HG02943 (cell line): ENCODE results near the gene GTF2IRD1.
"Not testable (repeated sequence)": the region's sequence is repeated elsewhere in the genome, so short reads cannot be mapped to it uniquely, and the experiment has no call there.

Source experiments
- ATAC-seq: cut with Tn5 transposase; IDR thresholded peaks from one replicate; pipeline ENCODE4 v1.9.1; 2021; ENCODE audit warnings: mild to moderate bottlenecking, low read depth, moderate library complexity; ENCODE audit not compliant: unreplicated experiment

The GTF2IRD1 gene

GRCh38 chr7:74544706-74545469 lies 91.2 kb downstream of the GTF2IRD1 start:
- ATAC-seq = no peak

GRCh38 chr7:74545921-74546320 lies 92.2 kb downstream of the GTF2IRD1 start:
- ATAC-seq = no peak

- ATAC-seq = not testable (repeated sequence)
Measured at GRCh38 chr7:74553596-74554012, 99.9 kb downstream of the GTF2IRD1 start.

- ATAC-seq = no peak
Measured at GRCh38 chr7:74554178-74554577, 100.5 kb downstream of the GTF2IRD1 start.

GRCh38 chr7:74560086-74560719 lies 106.5 kb downstream of the GTF2IRD1 start:
- no peak for ATAC-seq

- ATAC-seq = no peak
Measured at GRCh38 chr7:74561898-74562613, 108.3 kb downstream of the GTF2IRD1 start.

GRCh38 chr7:74563639-74564038 lies 109.9 kb downstream of the GTF2IRD1 start:
- not testable (repeated sequence) for ATAC-seq

- no peak for ATAC-seq
Measured at GRCh38 chr7:74567318-74567668, 113.6 kb downstream of the GTF2IRD1 start.

- ATAC-seq = no peak
Measured at GRCh38 chr7:74568658-74569057, 115.0 kb downstream of the GTF2IRD1 start.

GRCh38 chr7:74569501-74570075 lies 115.9 kb downstream of the GTF2IRD1 start:
- ATAC-seq = no peak

GRCh38 chr7:74570533-74571156 lies 116.9 kb downstream of the GTF2IRD1 start:
- no peak for ATAC-seq

GRCh38 chr7:74572301-74572979 lies 118.7 kb downstream of the GTF2IRD1 start:
- ATAC-seq = no peak

- ATAC-seq = no peak
Measured at GRCh38 chr7:74573512-74573911, 119.8 kb downstream of the GTF2IRD1 start.

- no peak for ATAC-seq
Measured at GRCh38 chr7:74575083-74575784, 121.5 kb downstream of the GTF2IRD1 start.

- ATAC-seq = no peak
Measured at GRCh38 chr7:74575811-74576210, 122.1 kb downstream of the GTF2IRD1 start.

- ATAC-seq = no peak
Measured at GRCh38 chr7:74579800-74580685, 126.3 kb downstream of the GTF2IRD1 start.

- ATAC-seq = no peak
Measured at GRCh38 chr7:74581916-74582440, 128.3 kb downstream of the GTF2IRD1 start.

- no peak for ATAC-seq
Measured at GRCh38 chr7:74582447-74583039, 128.8 kb downstream of the GTF2IRD1 start.
